ENCODE results near the gene TAS2R3.
"Not testable (repeated sequence)": the region's sequence is repeated elsewhere in the genome, so short reads cannot be mapped to it uniquely, and the experiment has no call there.

Gene TAS2R3

GRCh38 chr7:141763797-141764196 is at the start of gene TAS2R3:
Gene TAS2R3 (plus strand): TSS chr7:141764097. CDS start chr7:141764159, 62 bp downstream.
- DNase-seq, result no peak

GRCh38 chr7:141714571-141714970 is 49.3 kb upstream of the TAS2R3 start:
- DNase-seq, result no peak

- DNase-seq, result no peak
These were observed 48.9 kb upstream of the TAS2R3 start for GRCh38 chr7:141715018-141715417.

GRCh38 chr7:141715794-141716689 is 47.9 kb upstream of the TAS2R3 start:
- no peak for DNase-seq

- DNase-seq, result no peak
These were observed 46.4 kb upstream of the TAS2R3 start for GRCh38 chr7:141717450-141717849.

- no peak for DNase-seq
These were observed 41.4 kb upstream of the TAS2R3 start for GRCh38 chr7:141722529-141722928.

- DNase-seq, result no peak
These were observed 34.9 kb upstream of the TAS2R3 start for GRCh38 chr7:141729020-141729419.

GRCh38 chr7:141731476-141732149 is 32.3 kb upstream of the TAS2R3 start:
- DNase-seq, result no peak

- DNase-seq, result no peak
These were observed 26.6 kb upstream of the TAS2R3 start for GRCh38 chr7:141737118-141737835.

GRCh38 chr7:141737836-141738591 is 25.9 kb upstream of the TAS2R3 start, which contains the start of gene SSBP1:
Gene SSBP1 (plus strand): TSS chr7:141738358. CDS start chr7:141739167, 809 bp downstream.
- peak; percentile 94 for DNase-seq

GRCh38 chr7:141738592-141739013 is 25.3 kb upstream of the TAS2R3 start:
- no peak for DNase-seq

GRCh38 chr7:141739250-141739649 is 24.6 kb upstream of the TAS2R3 start:
- DNase-seq, result no peak

GRCh38 chr7:141742229-141742628 is 21.7 kb upstream of the TAS2R3 start:
- DNase-seq, result no peak

- DNase-seq, result no peak
These were observed 19.8 kb upstream of the TAS2R3 start for GRCh38 chr7:141744131-141744530.

- DNase-seq, result no peak
These were observed 15.5 kb upstream of the TAS2R3 start for GRCh38 chr7:141748396-141748795.

GRCh38 chr7:141751904-141752303 is 12.0 kb upstream of the TAS2R3 start:
- DNase-seq, result not testable (repeated sequence)

GRCh38 chr7:141752634-141753033 is 11.3 kb upstream of the TAS2R3 start:
- DNase-seq, result no peak

GRCh38 chr7:141754939-141755338 is 9.0 kb upstream of the TAS2R3 start:
- no peak for DNase-seq

GRCh38 chr7:141770083-141770583 is 6.2 kb downstream of the TAS2R3 start:
- not testable (repeated sequence) for DNase-seq

GRCh38 chr7:141776374-141776773 is 12.5 kb downstream of the TAS2R3 start, which contains the start of gene TAS2R4:
Gene TAS2R4 (plus strand): TSS chr7:141776674. CDS start chr7:141778489, 1,815 bp downstream.
- no peak for DNase-seq

- DNase-seq, result peak; percentile 24
These were observed 22.0 kb downstream of the TAS2R3 start for GRCh38 chr7:141785706-141786552.

Data from stimulated activated CD4-positive, alpha-beta T cell treated with anti-CD3 and anti-CD28 coated beads, Interleukin-4, amount 100 ng/mL, for 24 hours (primary cell).